IPS-18c (cell line): ENCODE results near the gene NAB2.
"Not testable (repeated sequence)": the region's sequence is repeated elsewhere in the genome, so short reads cannot be mapped to it uniquely, and the experiment has no call there.

ENCODE experiments used
- H3K4me3 ChIP-seq: 2 replicates; pipeline ENCODE4 v1.7.0; 2013; ENCODE audit warnings: low read depth, mild to moderate bottlenecking, low read length, moderate library complexity; ENCODE audit not compliant: insufficient read depth
- H3K9me3 ChIP-seq: one replicate; pipeline ENCODE4 v1.6.1; 2013; ENCODE audit warnings: mild to moderate bottlenecking, low read length, moderate library complexity; ENCODE audit not compliant: control insufficient read depth, insufficient read depth

The NAB2 gene

GRCh38 chr12:57088354-57089270 lies at the start of gene NAB2:
Gene NAB2, plus strand, starts transcription at chr12:57089114. Its CDS starts 158 bp downstream, at chr12:57089272.
- H3K9me3 ChIP-seq, result no peaks in the 10 kb centered on the region
- peak within 1 kb of the TSS; percentile 84 for H3K4me3 ChIP-seq

GRCh38 chr12:57040211-57040610 lies 48.7 kb upstream of the NAB2 start:
- no peaks in the 10 kb centered on the region for H3K9me3 ChIP-seq
- H3K4me3 ChIP-seq, result no peak overlapping the region

- H3K9me3 ChIP-seq, result no peaks in the 10 kb centered on the region
- H3K4me3 ChIP-seq, result no peak overlapping the region
Measured at GRCh38 chr12:57040750-57041149, 48.2 kb upstream of the NAB2 start.

- no peak overlapping the region for H3K4me3 ChIP-seq
- H3K9me3 ChIP-seq, result no peaks in the 10 kb centered on the region
Measured at GRCh38 chr12:57042695-57043094, 46.2 kb upstream of the NAB2 start.

- no peak overlapping the region for H3K4me3 ChIP-seq
- H3K9me3 ChIP-seq, result no peaks in the 10 kb centered on the region
Measured at GRCh38 chr12:57044468-57044867, 44.4 kb upstream of the NAB2 start.

GRCh38 chr12:57044889-57045288 lies 44.0 kb upstream of the NAB2 start:
- Histone ChIP-seq H3K9me3 (no peaks in the 10 kb centered on the region), H3K4me3 (no peak overlapping the region)

- Histone ChIP-seq H3K9me3 (no peaks in the 10 kb centered on the region), H3K4me3 (no peak overlapping the region)
Measured at GRCh38 chr12:57046086-57046791, 42.7 kb upstream of the NAB2 start.

- H3K4me3 ChIP-seq, result no peak overlapping the region
- no peaks in the 10 kb centered on the region for H3K9me3 ChIP-seq
Measured at GRCh38 chr12:57046947-57047890, 41.7 kb upstream of the NAB2 start.

- Histone ChIP-seq H3K4me3 (no peak overlapping the region), H3K9me3 (no peaks in the 10 kb centered on the region)
Measured at GRCh38 chr12:57047981-57048380, 40.9 kb upstream of the NAB2 start.

- H3K4me3 ChIP-seq, result no peak overlapping the region
- no peaks in the 10 kb centered on the region for H3K9me3 ChIP-seq
Measured at GRCh38 chr12:57048423-57049118, 40.3 kb upstream of the NAB2 start.

- Histone ChIP-seq H3K9me3 (no peaks in the 10 kb centered on the region), H3K4me3 (no peak overlapping the region)
Measured at GRCh38 chr12:57049119-57049446, 39.8 kb upstream of the NAB2 start.

GRCh38 chr12:57049890-57050289 lies 39.0 kb upstream of the NAB2 start, which contains the start of gene MYO1A:
Gene MYO1A, minus strand, starts transcription at chr12:57050129. Its CDS starts 1,806 bp downstream, at chr12:57048323.
- Histone ChIP-seq H3K4me3 (no peak within 1 kb of the TSS), H3K9me3 (no peaks in the 10 kb centered on the region)

- H3K4me3 ChIP-seq, result no peak overlapping the region
Measured at GRCh38 chr12:57051011-57051410, 37.9 kb upstream of the NAB2 start.

GRCh38 chr12:57053146-57053545 lies 35.8 kb upstream of the NAB2 start:
- H3K4me3 ChIP-seq, H3K9me3 ChIP-seq: not testable (repeated sequence)

More at GRCh38 chr12:57051011-57051410, 37.9 kb upstream of the NAB2 start:
- H3K9me3 ChIP-seq, result no peaks in the 10 kb centered on the region

GRCh38 chr12:57053901-57054300 lies 35.0 kb upstream of the NAB2 start:
- H3K9me3 ChIP-seq, H3K4me3 ChIP-seq: not testable (repeated sequence)

GRCh38 chr12:57055824-57056223 lies 33.1 kb upstream of the NAB2 start:
- Histone ChIP-seq H3K4me3 (no peak overlapping the region), H3K9me3 (no peaks in the 10 kb centered on the region)
